PC-9 (cell line): ENCODE measurements around the gene SCLY.
"Not testable (repeated sequence)": the region's sequence is repeated elsewhere in the genome, so short reads cannot be mapped to it uniquely, and the experiment has no call there.

Source experiments
- EZH2 ChIP-seq: fragments of 200-600 bp; sonication (generic); IDR thresholded peaks from 2 replicates; pipeline ENCODE4 v1.8.0; 2017; ENCODE audit warnings: antibody characterized with exemption, low read depth
- TF ChIP-seq, protein P1 (sequence below): fragments of 200-600 bp; sonication (generic); conservative IDR thresholded peaks from 2 replicates; pipeline ENCODE4 v1.6.1; 2017; ENCODE audit warnings: mixed run types, antibody characterized with exemption, mild to moderate bottlenecking, moderate library complexity

DNA sequence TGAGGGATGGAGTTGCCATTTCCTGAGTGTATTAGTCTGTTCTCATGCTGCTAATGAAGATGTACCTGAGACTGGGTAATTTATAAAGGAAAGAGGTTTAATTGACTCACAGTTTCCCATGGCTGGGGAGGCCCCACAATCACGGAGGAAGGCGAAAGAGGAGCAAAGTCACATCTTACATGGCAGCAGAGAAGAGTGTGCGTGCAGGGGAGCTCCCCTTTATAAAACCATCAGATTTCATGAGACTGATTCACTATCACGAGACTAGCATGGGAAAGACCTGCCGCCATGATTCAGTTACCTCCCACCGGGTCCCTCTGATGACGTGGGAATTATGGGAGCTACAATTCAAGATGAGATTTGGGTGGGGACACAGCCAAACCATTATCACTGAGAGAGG is 5.9 kb downstream of the SCLY start:
- not testable (repeated sequence) for TF ChIP-seq EZH2
- TF ChIP-seq, protein P1, sequence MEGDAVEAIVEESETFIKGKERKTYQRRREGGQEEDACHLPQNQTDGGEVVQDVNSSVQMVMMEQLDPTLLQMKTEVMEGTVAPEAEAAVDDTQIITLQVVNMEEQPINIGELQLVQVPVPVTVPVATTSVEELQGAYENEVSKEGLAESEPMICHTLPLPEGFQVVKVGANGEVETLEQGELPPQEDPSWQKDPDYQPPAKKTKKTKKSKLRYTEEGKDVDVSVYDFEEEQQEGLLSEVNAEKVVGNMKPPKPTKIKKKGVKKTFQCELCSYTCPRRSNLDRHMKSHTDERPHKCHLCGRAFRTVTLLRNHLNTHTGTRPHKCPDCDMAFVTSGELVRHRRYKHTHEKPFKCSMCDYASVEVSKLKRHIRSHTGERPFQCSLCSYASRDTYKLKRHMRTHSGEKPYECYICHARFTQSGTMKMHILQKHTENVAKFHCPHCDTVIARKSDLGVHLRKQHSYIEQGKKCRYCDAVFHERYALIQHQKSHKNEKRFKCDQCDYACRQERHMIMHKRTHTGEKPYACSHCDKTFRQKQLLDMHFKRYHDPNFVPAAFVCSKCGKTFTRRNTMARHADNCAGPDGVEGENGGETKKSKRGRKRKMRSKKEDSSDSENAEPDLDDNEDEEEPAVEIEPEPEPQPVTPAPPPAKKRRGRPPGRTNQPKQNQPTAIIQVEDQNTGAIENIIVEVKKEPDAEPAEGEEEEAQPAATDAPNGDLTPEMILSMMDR = not testable (repeated sequence)
